IMR-90 (cell line): ENCODE data around the gene ZGLP1. TPM values are rescaled to one million over a fixed set of nuclear protein-coding genes. Genes with fewer than 3 reads are reported as not detected.
A peak's percentile ranks its signal among the peaks of the same experiment; 100 is the strongest.

ENCODE experiments used
- ATAC-seq: fragments of 200-7000 bp; cut with Tn5 transposase; 2 replicates; pipeline ENCODE4 v1.9.1; 2020; ENCODE audit warnings: low read depth, mild to moderate bottlenecking, moderate library complexity
- BruUV-seq: library from RNA; stranded (reverse); fragments of 400-500 nt; replicated peaks from 2 replicates; lab custom pipeline; 2021; lab: Mats Ljungman, UMichigan
- CTCF ChIA-PET: fragments of 300-600 bp; formaldehyde crosslinking; extraction: SDS; loops from one replicate; lab custom pipeline; 2021; ENCODE audit warnings: antibody characterized with exemption; lab: Yijun Ruan, JAX
- POLR2A ChIA-PET: fragments of 300-600 bp; sonication (Branson Sonifier 250); formaldehyde crosslinking; loops from one replicate; lab custom pipeline; 2022; ENCODE audit warnings: antibody characterized with exemption; ENCODE audit not compliant: unreplicated experiment; lab: Charles Lee
- DNase-seq: peaks from one replicate; pipeline ENCODE4 v3.0.0; 2013
- H2AFZ ChIP-seq: replicated peaks from 2 replicates; pipeline ENCODE3; 2013; ENCODE audit warnings: low read length, mild to moderate bottlenecking; ENCODE audit not compliant: poor library complexity
- H2AK5ac ChIP-seq: 2 replicates; pipeline ENCODE4 v1.6.1; 2013; ENCODE audit warnings: low read depth, low read length, inconsistent platforms
- H2AK9ac ChIP-seq: replicated peaks from 2 replicates; pipeline ENCODE3; 2013; ENCODE audit warnings: mild to moderate bottlenecking, low read depth, low read length, moderate library complexity; ENCODE audit not compliant: poor library complexity
- H2BK120ac ChIP-seq: 2 replicates; pipeline ENCODE4 v1.6.1; 2013; ENCODE audit warnings: low read depth, low read length, inconsistent platforms
- H2BK15ac ChIP-seq: 3 replicates; pipeline ENCODE4 v1.6.1; 2013; ENCODE audit warnings: low read depth, low read length, inconsistent platforms
- H2BK20ac ChIP-seq: 2 replicates; pipeline ENCODE4 v1.6.1; 2013; ENCODE audit warnings: low read depth, mild to moderate bottlenecking, inconsistent platforms, low read length, moderate library complexity
- H2BK5ac ChIP-seq: 2 replicates; pipeline ENCODE4 v1.6.1; 2013; ENCODE audit warnings: mild to moderate bottlenecking, low read depth, low read length, inconsistent platforms; ENCODE audit not compliant: poor library complexity, severe bottlenecking
- H3K14ac ChIP-seq: replicated peaks from 2 replicates; pipeline ENCODE4 v1.6.1; 2013; ENCODE audit warnings: low read depth, low read length, inconsistent platforms
- H3K18ac ChIP-seq: 2 replicates; pipeline ENCODE4 v1.6.1; 2013; ENCODE audit warnings: low read depth, low read length, control low read depth
- H3K23ac ChIP-seq: 2 replicates; pipeline ENCODE4 v1.6.1; 2013; ENCODE audit warnings: low read depth, low read length, inconsistent platforms
- H3K27ac ChIP-seq: 2 replicates; pipeline ENCODE4 v1.5.1; 2013; ENCODE audit warnings: mild to moderate bottlenecking, control low read depth, low read length; ENCODE audit not compliant: insufficient read depth
- H3K27me3 ChIP-seq: 2 replicates; pipeline ENCODE4 v1.6.1; 2013; ENCODE audit warnings: low read length; ENCODE audit not compliant: control insufficient read depth, insufficient read depth
- H3K36me3 ChIP-seq: 2 replicates; pipeline ENCODE4 v1.6.1; 2013; ENCODE audit warnings: low read length, mixed read lengths; ENCODE audit not compliant: control insufficient read depth, insufficient read depth
- H3K4ac ChIP-seq: 2 replicates; pipeline ENCODE4 v1.6.1; 2013; ENCODE audit warnings: low read depth, low read length, inconsistent platforms
- H3K4me1 ChIP-seq: 2 replicates; pipeline ENCODE4 v1.6.1; 2013; ENCODE audit warnings: low read length, mixed read lengths; ENCODE audit not compliant: control insufficient read depth, insufficient read depth
- H3K4me2 ChIP-seq: 2 replicates; pipeline ENCODE4 v1.6.1; 2013; ENCODE audit warnings: low read depth, mild to moderate bottlenecking, control low read depth, low read length, moderate library complexity
- H3K4me3 ChIP-seq: 2 replicates; pipeline ENCODE4 v1.5.1; 2013; ENCODE audit warnings: low read depth, mild to moderate bottlenecking, control low read depth, low read length, moderate library complexity; ENCODE audit not compliant: insufficient read depth
- H3K56ac ChIP-seq: 2 replicates; pipeline ENCODE4 v1.6.1; 2013; ENCODE audit warnings: low read length, inconsistent platforms; ENCODE audit not compliant: insufficient read depth; ENCODE audit errors: extremely low read depth
- H3K79me1 ChIP-seq, 2 experiments: 2 replicates each; pipeline ENCODE4 v1.6.1; 2013; ENCODE audit warnings: low read length in 2 of 2, inconsistent platforms in 1 of 2, low read depth in 1 of 2
- H3K9ac ChIP-seq: 2 replicates; pipeline ENCODE4 v1.6.1; 2013; ENCODE audit warnings: low read depth, low read length, control low read depth
- H3K9me1 ChIP-seq: 2 replicates; pipeline ENCODE4 v1.6.1; 2013; ENCODE audit warnings: low read length, inconsistent platforms; ENCODE audit not compliant: insufficient read depth
- H3K9me3 ChIP-seq: 2 replicates; pipeline ENCODE4 v1.6.1; 2013; ENCODE audit warnings: low read length; ENCODE audit not compliant: control insufficient read depth, insufficient read depth
- H4K20me1 ChIP-seq: 2 replicates; pipeline ENCODE4 v1.6.1; 2013; ENCODE audit warnings: low read length, inconsistent platforms; ENCODE audit not compliant: insufficient read depth
- H4K5ac ChIP-seq: 2 replicates; pipeline ENCODE4 v1.6.1; 2013; ENCODE audit warnings: mild to moderate bottlenecking, low read depth, low read length, control low read depth
- H4K8ac ChIP-seq, 2 experiments: 2 replicates each; pipeline ENCODE4 v1.6.1; 2013; ENCODE audit warnings: low read depth in 2 of 2, low read length in 2 of 2, control low read depth in 1 of 2, inconsistent platforms in 1 of 2
- H4K91ac ChIP-seq: 2 replicates; pipeline ENCODE4 v1.6.1; 2013; ENCODE audit warnings: low read depth, low read length, inconsistent platforms; ENCODE audit not compliant: insufficient read depth
- MAZ ChIP-seq: IDR thresholded peaks from 2 replicates; pipeline ENCODE4 v1.6.1; 2012; ENCODE audit warnings: low read depth, mild to moderate bottlenecking, low read length, improper control_type of control experiment, moderate library complexity, borderline replicate concordance
- SMC3 ChIP-seq: fragments of 150-350 bp; IDR thresholded peaks from 2 replicates; pipeline ENCODE4 v1.6.1; 2016; ENCODE audit warnings: low read depth, mild to moderate bottlenecking, antibody characterized with exemption, low read length, moderate library complexity
- WGBS, 2 experiments: methylation state at CpG; one replicate each; pipeline versions ENCODE4 v1.1.5 to v1.1.7; 2013; ENCODE audit warnings: missing lambda C conversion rate in 2 of 2; ENCODE audit not compliant: insufficient read length in 1 of 2; ENCODE audit errors: extremely low coverage in 2 of 2; 5-methylcytosine and 5-hydroxymethylcytosine counted together
- dilution Hi-C: fragments of 300-500 bp; cut with HindIII; formaldehyde crosslinking; loops from one replicate; pipeline ENCODE4 v1.14.3; 2018; ENCODE audit warnings: low sequenced_read_pairs; ENCODE audit not compliant: unreplicated experiment
- in situ Hi-C: fragments of 300-500 bp; cut with MboI; formaldehyde crosslinking; loops from 3 replicates; pipeline ENCODE4 v1.14.3; 2019; ENCODE audit warnings: low sequenced_read_pairs, inconsistent platforms, mixed read lengths
- intact Hi-C: fragments of 100-400 bp; cut with micrococcal nuclease; formaldehyde crosslinking; loops from 2 replicates; pipeline ENCODE4 v1.10.0; 2022
- polyA plus RNA-seq, 3 experiments: library from polyadenylated mRNA; depleted of rRNA; stranded (reverse); fragments of >200 nt; gene quantifications; 2 replicates each; pipeline ENCODE4 v1.2.3, GENCODE V29; 2012; ENCODE audit warnings: low replicate concordance in 1 of 3
- total RNA-seq: library from RNA; depleted of rRNA; stranded (reverse); fragments of >200 nt; gene quantifications from 2 replicates; pipeline ENCODE4 v1.2.3, GENCODE V29; 2012

Gene ZGLP1
- total and polyA plus RNA-seq, 2 of the 4 experiments (the other 2 are of a cell fraction): 0.54 to 3.1 TPM

DNA sequence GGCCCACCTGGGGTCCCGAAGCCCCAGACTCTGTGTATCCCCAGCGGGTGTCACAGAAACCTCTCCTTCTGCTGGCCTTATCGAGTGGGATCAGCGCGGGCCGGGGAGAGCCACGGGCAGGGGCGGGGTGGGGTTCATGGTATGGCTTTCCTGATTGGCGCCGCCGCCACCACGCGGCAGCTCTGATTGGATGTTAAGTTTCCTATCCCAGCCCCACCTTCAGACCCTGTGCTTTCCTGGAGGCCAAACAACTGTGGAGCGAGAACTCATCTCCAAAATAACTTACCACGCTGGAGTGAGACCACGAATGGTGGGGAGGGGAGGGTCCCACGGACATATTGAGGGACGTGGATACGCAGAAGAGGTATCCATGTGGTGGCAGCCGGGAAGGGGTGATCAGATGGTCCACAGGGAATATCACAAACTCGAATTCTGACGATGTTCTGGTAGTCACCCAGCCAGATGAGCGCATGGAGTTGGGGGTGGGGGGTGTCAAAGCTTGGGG is 20.9 kb downstream of the ZGLP1 start:
- H2AK5ac ChIP-seq: peak overlapping the region; percentile 86; the same call in 1 of the 2 replicates
- DNase-seq: peak; percentile 40
- ChIA-PET CTCF (interaction anchor here (0.6 to 0.8 kb wide), 2 partner anchors 100 to 1812 kb away, joined by 3 to 7 read pairs; no protein-coding TSS in a partner anchor), POLR2A (interaction anchor here (0.5 to 1.0 kb wide), 3 partner anchors 12 to 44 kb away, joined by 3 to 4 read pairs (median 4); no protein-coding TSS in a partner anchor)
- no peak overlapping the region for H2BK15ac ChIP-seq
- H3K18ac ChIP-seq: no peak overlapping the region; the same call in 1 of the 2 replicates
- no peak overlapping the region for H2BK20ac ChIP-seq
- H2AK9ac ChIP-seq: peak overlapping the region; percentile 88
- H3K36me3 ChIP-seq: peaks cover 8% of the 10 kb centered on the region; the same call in 1 of the 2 replicates
- no peaks in the 10 kb centered on the region; the same call in 1 of the 2 replicates for H3K27me3 ChIP-seq
- H3K4me2 ChIP-seq: peak overlapping the region; percentile 96
- WGBS, 2 experiments: 17% methylated on average over 2 of the region's 23 CpGs; no CpG with 5 or more reads in 1 of the 2 experiments
- peak overlapping the region; percentile 53 to 82; a peak in 3 of 4 replicates for H4K8ac ChIP-seq
- peak overlapping the region; percentile 77 for H3K4me3 ChIP-seq
- H4K91ac ChIP-seq: no peak overlapping the region; the same call in 1 of the 2 replicates
- H3K4me1 ChIP-seq: peaks cover 24% of the 10 kb centered on the region
- H3K14ac ChIP-seq: no peak overlapping the region
- H2BK120ac ChIP-seq: no peak overlapping the region
- H3K4ac ChIP-seq: peak overlapping the region; percentile 72
- H4K5ac ChIP-seq: peak overlapping the region; percentile 5; the same call in 1 of the 2 replicates
- peak overlapping the region; percentile 92 for H2AFZ ChIP-seq
- H3K9me1 ChIP-seq: peaks cover 12% of the 10 kb centered on the region
- 0 out of 2 replicates have a peak, but pooled peaks cover 2% of the 10 kb centered on the region for H4K20me1 ChIP-seq
- in situ Hi-C loops (no loop called here), dilution Hi-C loops (no loop called here), intact Hi-C loops (no loop called here)
- no peak overlapping the region for H3K9ac ChIP-seq
- no peak overlapping the region; the same call in 1 of the 2 replicates for H3K27ac ChIP-seq
- peak overlapping the region; percentile 52; the same call in 1 of the 2 replicates for H3K23ac ChIP-seq
- ATAC-seq: peak; percentile 12; the same call in 1 of the 2 replicates
- peaks cover 0 to 4% of the 10 kb centered on the region in 2 experiments; a peak in 1 of 4 replicates for H3K79me1 ChIP-seq
- H2BK5ac ChIP-seq: no peak overlapping the region
- TF ChIP-seq MAZ: 0 out of 2 replicates have a peak, but pooled peaks have one; percentile 8
- TF ChIP-seq SMC3: no peak
- no TSS peak for BruUV-seq
- no peak overlapping the region for H3K56ac ChIP-seq
- no peaks in the 10 kb centered on the region for H3K9me3 ChIP-seq
